ENCODE data around the gene MFRP. TPM values are rescaled to one million over a fixed set of nuclear protein-coding genes. Genes with fewer than 3 reads are reported as not detected.

The MFRP gene
- total RNA-seq, 1 experiment from 2014 or later: not detected

DNA sequence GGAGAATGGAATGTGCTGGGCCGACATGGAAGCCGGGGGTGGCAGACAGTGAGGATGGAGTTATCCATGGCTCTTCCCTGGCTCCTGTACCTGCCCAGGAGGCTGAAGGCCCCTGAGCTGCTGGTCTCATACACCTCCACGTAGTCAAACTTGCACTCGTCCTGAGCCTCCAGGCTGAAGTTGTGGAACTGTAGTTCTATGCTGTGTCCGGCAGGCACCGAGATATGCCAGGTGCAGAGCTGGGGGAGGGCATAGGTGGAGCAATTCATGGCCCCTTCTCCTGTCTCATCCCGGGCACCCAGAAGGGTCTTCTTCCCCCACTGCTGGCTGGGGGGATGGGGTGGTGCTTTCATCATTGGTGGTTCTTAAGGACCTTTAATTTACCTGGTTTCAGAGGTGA is 2.8 kb downstream of the MFRP start:
- DNase-seq (ENCODE audit: low read depth, low spot score) (no peak), ATAC-seq (no peak)
- ChIA-PET POLR2A (no interaction called here), CTCF (interaction anchor here (0.7 to 1.4 kb wide), 2 partner anchors 30 to 136 kb away, joined by 3 read pairs; no protein-coding TSS in a partner anchor)
- Histone ChIP-seq H3K4me1 (ENCODE audit: control insufficient read depth, insufficient read depth, low read length) (peaks cover 5% of the 10 kb centered on the region), H3K4me3 (ENCODE audit: low read depth in 2 of 2, low read length in 2 of 2) (no peak overlapping the region), H3K36me3 (ENCODE audit: control insufficient read depth, insufficient read depth, low read length) (no peaks in the 10 kb centered on the region), H3K9me3 (ENCODE audit: control insufficient read depth, insufficient read depth, low read depth, low read length) (no peaks in the 10 kb centered on the region), H3K27me3 (ENCODE audit: control insufficient read depth, insufficient read depth, low read length) (no peaks in the 10 kb centered on the region), H3K27ac (ENCODE audit: low read length) (no peak overlapping the region)
- BruUV-seq (replicated peaks): no TSS peak
- in situ Hi-C loops (cut with HindIII; ENCODE audit: low pct_unique_long_range_greater_than_20kb, low sequenced_read_pairs) (no loop called here), intact Hi-C loops (cut with micrococcal nuclease; ENCODE audit: unreplicated experiment) (no loop called here)
- TF ChIP-seq TCF7L2 (IDR thresholded peaks at IDR 0.05; ENCODE audit: low read depth, low read length) (no peak), SIN3A (IDR thresholded peaks at IDR 0.05; ENCODE audit: borderline replicate concordance, insufficient read depth, low read depth, low read length) (no peak), REST (IDR thresholded peaks at IDR 0.05; ENCODE audit: insufficient read depth in 1 of 2, low read depth in 2 of 2, low read length in 1 of 2) (no peak), POLR2AphosphoS5 (IDR thresholded peaks at IDR 0.05; ENCODE audit: low read depth, low read length) (no peak), CTCF (IDR thresholded peaks at IDR 0.05) (no peak)

DNA sequence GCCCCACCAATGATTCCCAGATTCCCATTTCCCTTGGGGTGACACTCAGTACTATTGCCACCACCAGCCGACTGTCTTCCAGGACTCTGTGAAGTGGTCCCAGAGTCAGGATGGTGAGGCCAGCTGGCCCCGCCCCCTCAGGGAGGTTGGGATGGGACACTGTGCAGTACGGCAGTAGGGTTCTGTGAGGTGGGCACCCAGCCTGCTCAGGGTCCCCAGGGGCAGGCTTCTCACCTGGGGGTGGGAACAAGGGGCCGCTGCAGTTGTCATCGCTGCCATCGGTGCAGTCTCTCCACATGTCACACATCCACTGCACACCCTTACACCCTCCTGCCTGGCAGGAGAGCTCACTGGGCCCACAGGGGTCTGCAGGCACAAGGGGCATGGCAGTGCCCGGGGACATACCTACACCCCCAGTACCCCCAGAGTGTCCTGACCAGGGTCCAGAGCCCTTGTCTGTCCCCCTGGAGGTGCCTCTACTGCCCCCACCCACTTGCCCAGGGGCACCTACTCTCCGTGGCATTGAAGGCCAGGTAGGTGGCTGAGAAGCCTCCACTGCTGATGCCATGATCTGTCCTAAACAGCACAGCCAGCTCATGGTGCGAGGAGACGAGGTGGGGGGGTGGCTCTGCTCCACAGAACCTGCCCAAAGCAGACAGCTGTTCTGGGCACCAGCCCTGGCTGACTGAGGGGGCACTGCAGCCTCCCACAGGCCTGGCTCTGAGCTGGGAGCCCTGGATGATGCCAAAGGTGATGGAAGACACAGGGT is 4.0 kb downstream of the MFRP start:
- H3K36me3 ChIP-seq (ENCODE audit: control insufficient read depth, insufficient read depth, low read length): no peaks in the 10 kb centered on the region
- H3K9me3 ChIP-seq (ENCODE audit: control insufficient read depth, insufficient read depth, low read depth, low read length): no peaks in the 10 kb centered on the region
- TF ChIP-seq POLR2AphosphoS5 (IDR thresholded peaks at IDR 0.05; ENCODE audit: low read depth, low read length): no peak
- no peak for TF ChIP-seq SIN3A (IDR thresholded peaks at IDR 0.05; ENCODE audit: borderline replicate concordance, insufficient read depth, low read depth, low read length)
- TF ChIP-seq REST (IDR thresholded peaks at IDR 0.05; ENCODE audit: insufficient read depth in 1 of 2, low read depth in 2 of 2, low read length in 1 of 2): no peak
- no peak for TF ChIP-seq TCF7L2 (IDR thresholded peaks at IDR 0.05; ENCODE audit: low read depth, low read length)
- no peak for TF ChIP-seq CTCF (IDR thresholded peaks at IDR 0.05)
- intact Hi-C loops (cut with micrococcal nuclease; ENCODE audit: unreplicated experiment) (no loop called here), in situ Hi-C loops (cut with HindIII; ENCODE audit: low pct_unique_long_range_greater_than_20kb, low sequenced_read_pairs) (no loop called here)
- CTCF ChIA-PET: interaction anchor here (0.5 to 1.4 kb wide), 2 partner anchors 15 to 31 kb away, joined by 3 to 4 read pairs; no protein-coding TSS in a partner anchor
- BruUV-seq (replicated peaks): no TSS peak
- no peaks in the 10 kb centered on the region for H3K27me3 ChIP-seq (ENCODE audit: control insufficient read depth, insufficient read depth, low read length)
- no peak for DNase-seq (ENCODE audit: low read depth, low spot score)
- POLR2A ChIA-PET: no interaction called here
- no peak for ATAC-seq
- H3K4me3 ChIP-seq (ENCODE audit: low read depth in 2 of 2, low read length in 2 of 2): no peak overlapping the region
- no peak overlapping the region for H3K27ac ChIP-seq (ENCODE audit: low read length)
- peaks cover 17% of the 10 kb centered on the region for H3K4me1 ChIP-seq (ENCODE audit: control insufficient read depth, insufficient read depth, low read length)
